GM12873 (cell line): ENCODE results near the gene CNPY1.

Experiments
- CTCF ChIP-seq: IDR thresholded peaks from 2 replicates; pipeline ENCODE4 v1.5.1; 2012; ENCODE audit warnings: low read depth, mild to moderate bottlenecking, moderate library complexity, low read length, control low read depth; ENCODE audit not compliant: insufficient read depth; ENCODE audit errors: missing control alignments

The CNPY1 gene

DNA sequence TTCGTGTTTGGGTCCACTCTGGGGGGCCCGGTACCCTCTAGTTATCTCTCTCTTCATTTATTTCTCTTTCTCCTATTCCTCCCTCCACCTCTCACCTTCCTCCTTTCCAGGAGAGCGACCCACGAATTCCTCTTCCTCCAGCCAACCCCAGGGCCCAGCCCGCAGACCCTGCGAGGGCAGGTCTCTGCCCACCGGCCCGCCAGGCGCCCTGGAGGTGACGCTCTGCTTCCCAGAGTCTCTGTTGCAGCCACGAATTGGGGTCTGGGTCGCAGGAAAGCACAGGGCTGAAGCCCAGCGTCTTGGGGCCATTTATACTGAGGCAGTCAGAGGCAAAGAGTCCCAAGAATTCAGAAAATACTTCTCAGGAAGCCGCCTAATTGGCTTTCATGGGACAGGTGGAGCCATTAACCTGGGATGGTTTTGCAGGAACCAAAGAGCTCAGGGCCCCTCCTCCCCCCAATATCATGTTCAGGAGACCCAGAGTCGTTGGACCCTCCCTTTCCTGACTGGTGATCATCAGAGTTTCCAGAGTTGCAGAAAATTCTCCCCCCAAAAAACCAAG is 91.1 kb downstream of the CNPY1 start:
- no peak for TF ChIP-seq CTCF

DNA sequence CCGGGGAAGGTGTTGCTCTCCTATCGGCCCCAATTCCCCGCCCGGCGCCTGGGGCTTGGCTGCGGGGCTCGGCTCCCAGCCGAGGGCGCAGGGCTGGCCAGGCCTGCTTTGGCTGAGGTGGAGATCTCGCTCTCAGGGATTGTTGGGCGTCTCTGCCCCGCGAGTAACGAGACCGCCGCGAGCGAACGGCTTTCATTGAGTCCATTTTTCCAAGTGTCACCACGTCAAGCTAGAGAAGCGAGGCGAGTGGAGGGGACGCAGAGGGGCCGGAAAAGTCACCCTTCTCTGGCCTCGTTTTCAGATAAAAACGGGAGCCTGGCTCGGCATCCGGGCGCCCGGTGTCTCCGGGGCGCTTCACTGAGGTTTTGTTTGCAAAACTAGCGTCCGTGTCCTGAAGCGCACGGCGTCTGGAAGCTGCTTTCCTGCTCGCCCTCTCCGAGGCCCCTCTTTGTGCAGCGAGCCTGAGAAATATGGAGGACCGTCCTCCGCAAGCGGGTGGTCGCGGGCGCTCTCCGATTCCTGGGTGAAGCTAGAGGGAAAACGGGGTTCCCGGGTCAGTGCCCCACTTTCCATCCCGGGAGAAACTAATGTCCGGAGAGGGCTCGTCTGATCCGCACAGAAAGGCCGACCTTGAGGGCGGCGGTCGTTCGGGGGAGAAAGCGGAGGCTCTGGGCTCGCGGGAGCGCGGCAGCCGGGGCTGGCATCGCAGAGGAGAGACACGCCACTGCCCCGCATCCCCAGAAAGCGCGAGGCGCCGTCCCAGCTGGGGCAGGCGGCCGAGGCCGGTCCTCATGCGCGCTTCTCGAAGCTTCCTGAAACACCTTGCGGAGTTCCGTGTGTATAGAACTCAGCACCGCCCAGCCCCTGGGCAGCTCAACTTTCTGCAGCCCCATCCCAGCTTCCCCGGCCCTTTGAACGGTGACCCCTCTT is 91.9 kb downstream of the CNPY1 start:
- TF ChIP-seq CTCF: no peak

GRCh38 chr7:155453296-155454182 is 92.8 kb downstream of the CNPY1 start:
- no peak for TF ChIP-seq CTCF

DNA sequence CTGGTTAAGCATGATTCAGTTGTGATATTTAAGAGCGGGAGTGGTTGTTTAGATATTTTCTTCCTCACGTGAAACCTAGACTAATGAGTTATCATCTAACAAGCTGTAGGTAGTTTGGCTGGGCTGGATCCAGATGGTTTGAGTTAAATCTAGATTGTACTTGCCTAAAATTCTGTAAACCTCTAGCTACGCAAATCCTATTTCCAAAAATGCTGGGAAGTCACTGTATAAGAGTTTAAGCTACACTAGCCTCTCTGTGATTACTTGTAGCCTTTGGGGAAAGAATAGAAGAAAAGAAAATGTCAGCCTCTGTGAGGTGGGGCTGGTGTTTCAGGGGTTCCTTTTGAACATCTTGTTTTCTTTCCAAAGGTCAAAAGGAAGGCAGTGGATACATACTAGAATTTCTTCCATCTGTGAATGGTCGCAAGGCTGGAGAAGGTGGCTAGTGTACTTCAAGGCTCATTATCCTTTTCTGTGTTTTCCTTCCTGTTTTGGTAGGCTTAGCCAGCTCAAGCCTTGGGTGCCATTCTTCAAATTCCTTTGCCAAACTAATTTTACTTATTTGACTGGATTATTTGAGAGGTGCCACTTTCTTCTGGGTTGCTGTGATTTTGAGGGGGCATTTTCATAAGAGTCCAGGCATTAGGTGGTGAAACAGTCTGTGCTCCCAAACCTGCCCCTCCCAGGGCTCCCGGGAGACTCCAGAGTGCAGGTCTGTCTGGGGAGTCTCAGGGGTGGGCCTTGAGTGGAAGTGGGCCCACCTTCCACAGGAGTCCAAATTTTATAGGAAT is 93.7 kb downstream of the CNPY1 start:
- no peak for TF ChIP-seq CTCF

DNA sequence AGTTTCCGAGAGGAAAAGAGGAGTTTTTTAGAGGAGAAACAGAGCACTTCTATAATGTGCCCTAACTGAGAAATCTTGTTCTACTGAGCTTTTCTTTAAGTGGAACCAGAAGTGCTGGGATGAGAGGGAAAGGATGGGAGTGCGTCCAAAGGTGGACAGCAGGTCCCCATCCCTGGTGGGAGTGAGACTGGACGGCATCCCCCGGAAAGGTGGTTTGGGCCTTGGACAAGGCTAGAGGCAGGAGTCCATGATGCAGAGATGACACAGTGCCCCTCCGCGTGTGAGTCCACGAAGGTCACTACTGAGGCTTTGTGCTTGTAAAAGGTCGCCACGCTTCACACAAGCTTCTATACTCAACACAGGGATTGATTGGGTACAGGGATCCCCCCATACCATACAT is 94.5 kb downstream of the CNPY1 start:
- TF ChIP-seq CTCF: no peak
